Body of pancreas (tissue), 4 donors: ENCODE data around the gene FAM8A1.

ENCODE experiments used
- POLR2A ChIP-seq, 3 donors: fragments of 450-650 bp; IDR thresholded peaks; one replicate each; pipeline ENCODE4 v1.6.1; 2016; ENCODE audit warnings: antibody characterized with exemption in 3 of 3, mild to moderate bottlenecking in 2 of 3
- TF ChIP-seq, protein P1 (sequence below), 7 experiments: fragments of 450-650 bp in 4 of 7; fragments of 200-600 bp in 3 of 7; sonication (generic) in 3 of 7; IDR thresholded peaks; one replicate each; pipeline ENCODE4 v1.5.1; 2016 to 2019; ENCODE audit warnings: antibody characterized with exemption in 7 of 7

DNA sequence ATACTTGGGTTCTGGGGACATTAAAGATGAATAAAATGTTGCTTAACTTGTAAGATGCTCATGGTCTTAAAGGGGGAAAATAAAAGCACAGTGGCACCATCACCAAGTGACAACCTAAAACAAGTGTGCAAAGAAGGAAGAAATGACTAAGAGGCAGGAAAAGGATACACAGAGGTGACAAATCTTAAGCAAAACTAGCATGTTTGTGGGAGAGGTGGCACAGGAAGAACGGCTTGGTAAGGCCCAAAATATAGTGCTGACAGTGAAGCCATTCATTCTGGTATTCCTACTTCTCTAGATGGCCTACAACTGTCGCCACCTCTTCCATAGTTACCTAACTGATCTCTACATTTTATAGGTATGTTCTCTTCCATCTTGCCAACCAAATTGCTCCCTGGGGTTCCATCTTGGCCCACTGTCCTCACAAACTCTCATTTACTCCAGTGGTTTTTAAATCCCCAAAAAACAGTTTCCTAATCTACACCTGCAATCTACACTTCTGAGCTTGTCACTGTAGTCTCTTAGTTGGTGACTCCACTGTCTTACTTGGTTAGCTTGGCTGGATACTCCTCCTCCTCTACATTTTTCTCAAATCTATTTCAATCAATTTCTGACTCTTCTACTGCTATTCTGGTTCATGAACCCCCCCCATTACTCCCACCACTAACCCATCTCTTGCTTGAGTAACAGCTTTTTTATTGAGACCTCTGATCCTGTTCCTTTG is 33.5 kb downstream of the FAM8A1 start:
- TF ChIP-seq, protein P1, sequence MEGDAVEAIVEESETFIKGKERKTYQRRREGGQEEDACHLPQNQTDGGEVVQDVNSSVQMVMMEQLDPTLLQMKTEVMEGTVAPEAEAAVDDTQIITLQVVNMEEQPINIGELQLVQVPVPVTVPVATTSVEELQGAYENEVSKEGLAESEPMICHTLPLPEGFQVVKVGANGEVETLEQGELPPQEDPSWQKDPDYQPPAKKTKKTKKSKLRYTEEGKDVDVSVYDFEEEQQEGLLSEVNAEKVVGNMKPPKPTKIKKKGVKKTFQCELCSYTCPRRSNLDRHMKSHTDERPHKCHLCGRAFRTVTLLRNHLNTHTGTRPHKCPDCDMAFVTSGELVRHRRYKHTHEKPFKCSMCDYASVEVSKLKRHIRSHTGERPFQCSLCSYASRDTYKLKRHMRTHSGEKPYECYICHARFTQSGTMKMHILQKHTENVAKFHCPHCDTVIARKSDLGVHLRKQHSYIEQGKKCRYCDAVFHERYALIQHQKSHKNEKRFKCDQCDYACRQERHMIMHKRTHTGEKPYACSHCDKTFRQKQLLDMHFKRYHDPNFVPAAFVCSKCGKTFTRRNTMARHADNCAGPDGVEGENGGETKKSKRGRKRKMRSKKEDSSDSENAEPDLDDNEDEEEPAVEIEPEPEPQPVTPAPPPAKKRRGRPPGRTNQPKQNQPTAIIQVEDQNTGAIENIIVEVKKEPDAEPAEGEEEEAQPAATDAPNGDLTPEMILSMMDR (IDR thresholded peaks at IDR 0.05), result no peak
- TF ChIP-seq POLR2A (IDR thresholded peaks at IDR 0.05), result no peak
